Activated CD4-positive, alpha-beta T cell treated with anti-CD3 and anti-CD28 coated beads, Interleukin-10, Interleukin-2, amounts not matched to agents 100 ng/mL and 50 ng/mL, durations not matched to agents 16 hours and 8 hours (primary cell): ENCODE measurements around the gene CELF2.

Source experiments
- DNase-seq: peaks from one replicate; pipeline ENCODE4 v3.0.0-alpha.2; 2020

Gene CELF2

GRCh38 chr10:11206676-11207559, 189.2 kb downstream of the CELF2 start:
- DNase-seq, result no peak

- DNase-seq, result no peak
Observed at GRCh38 chr10:11207560-11207844, 189.8 kb downstream of the CELF2 start.

GRCh38 chr10:11208243-11208642, 190.6 kb downstream of the CELF2 start:
- DNase-seq, result no peak

DNA sequence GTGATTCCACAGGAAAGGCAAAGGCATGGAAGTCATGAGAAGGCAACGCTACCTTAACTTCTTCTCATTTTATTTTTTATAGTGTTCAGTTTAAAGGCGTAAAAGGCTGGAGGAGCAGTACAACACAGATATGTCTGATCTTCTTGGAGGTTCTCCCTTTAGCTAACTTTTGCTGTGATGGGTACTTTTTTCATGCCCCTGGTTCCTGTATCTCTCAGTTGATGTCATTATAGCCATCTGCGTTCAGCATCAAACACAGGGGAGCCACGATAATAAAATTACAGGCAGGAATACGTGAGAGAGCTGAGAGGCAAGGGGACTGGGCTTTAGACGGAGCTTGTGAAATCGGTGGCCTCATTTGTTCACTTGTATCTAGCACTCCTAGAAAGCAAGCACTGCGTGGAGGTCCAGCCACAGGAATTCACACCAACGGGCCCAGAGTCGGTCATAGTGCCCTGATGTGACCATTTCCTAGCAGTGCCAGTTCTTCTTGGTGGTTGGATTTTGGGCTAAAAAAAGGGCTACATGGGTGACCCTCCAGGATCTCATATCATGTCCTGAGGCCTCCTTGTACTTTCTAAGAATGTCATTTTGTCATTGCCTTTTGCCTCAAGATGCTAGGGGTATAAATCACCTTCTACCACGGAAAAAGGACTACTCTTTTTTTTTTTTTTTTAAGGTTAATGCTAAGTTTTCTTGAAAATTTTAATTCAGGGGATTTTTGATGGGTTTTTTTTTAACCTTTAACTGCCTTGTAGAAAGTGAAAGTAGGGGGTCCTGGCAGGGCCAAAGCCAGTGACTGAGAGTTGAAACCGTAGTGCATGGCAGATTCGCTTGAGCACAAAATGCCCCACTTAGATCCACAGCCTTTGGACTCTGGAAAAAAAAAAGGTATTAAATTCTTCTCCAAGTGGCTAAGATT, 191.5 kb downstream of the CELF2 start:
- DNase-seq, result peak; percentile 52

DNA sequence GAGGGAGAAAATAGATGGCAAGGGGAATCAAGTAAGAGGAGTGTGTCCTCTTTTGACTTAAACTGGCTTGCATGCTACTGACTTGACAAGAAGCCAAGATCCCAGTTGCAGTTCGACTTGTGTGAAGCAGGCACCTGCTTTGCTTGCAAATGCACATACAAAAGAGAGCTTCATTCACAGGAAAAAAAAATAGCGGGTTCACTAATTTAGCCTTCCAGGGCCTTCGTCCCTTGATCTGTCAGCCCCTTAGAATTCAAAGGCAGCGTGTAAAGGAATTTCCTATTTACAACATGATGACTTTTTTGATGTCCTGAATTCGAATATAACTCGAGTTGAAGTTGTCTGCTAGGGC, 192.1 kb downstream of the CELF2 start:
- no peak for DNase-seq

DNA sequence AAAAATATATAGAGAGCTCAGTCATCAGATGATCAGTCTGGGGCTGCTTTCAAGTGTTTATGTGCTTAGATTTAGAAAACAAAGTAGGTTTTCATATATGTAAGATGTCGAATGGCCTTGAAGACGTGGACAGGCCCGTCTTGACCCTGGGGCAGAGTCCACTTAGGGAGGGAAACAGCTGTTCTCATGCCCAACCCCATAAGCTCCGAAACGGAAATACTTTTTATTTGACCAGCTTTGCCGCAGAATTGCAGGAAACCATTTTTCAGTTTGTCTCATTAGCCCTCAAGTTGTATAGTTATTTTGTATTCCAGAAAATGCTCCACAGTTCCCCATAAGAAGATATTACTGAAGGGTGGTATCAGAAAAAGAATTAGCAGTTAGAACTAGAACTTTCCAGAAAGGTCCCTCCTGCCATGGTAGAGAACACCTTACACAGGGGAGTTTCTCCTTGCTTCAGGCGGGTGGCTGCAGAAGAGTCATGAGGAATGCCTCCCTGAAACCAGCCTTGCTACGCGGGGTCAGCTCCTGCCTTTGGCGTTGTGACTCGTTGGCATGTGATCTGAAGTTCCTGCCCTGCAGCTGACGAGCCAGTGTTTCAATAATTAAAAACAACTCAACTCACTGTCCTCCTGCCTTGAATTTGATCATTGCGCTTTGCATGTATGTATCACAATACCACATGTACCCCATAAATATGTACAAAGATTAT, 192.7 kb downstream of the CELF2 start:
- no peak for DNase-seq

DNA sequence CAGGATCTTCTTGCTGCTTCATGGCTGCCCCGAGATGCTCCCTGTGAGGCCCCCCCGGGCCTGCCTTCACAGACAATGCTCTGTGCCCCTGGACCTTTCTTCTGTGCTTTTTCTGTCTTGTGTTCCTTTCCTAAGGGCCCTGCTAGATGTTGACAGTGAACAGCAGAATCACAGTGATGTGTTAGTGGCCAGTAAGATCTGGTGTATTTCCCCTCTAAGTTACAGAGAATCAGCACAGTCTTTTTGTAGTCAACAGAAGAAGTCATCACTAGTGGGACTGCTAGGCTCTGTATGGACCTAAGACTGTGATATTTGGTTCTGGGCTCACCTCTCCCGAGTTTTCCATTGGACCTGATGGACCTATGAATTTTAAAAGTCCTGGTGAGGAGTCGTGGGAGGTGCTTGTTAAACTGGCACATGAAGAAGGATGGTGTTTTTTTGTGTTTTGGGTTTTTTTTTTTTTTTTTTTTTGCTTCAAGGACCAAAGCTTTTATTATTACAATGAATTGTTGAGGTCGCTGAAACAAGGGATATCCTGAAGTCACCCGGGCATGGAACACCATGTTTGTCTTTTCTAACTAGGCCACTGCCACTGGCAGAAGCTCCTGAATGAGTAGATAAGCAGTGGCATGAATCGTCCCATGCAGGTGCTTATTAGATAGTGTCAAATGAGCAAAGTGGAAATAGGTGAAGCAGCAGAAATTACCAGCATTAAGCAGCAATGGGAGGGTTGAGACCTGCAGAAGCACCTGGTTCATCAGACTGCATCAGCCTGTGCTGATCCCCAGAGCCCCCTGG, 194.8 kb downstream of the CELF2 start:
- DNase-seq, result no peak

DNA sequence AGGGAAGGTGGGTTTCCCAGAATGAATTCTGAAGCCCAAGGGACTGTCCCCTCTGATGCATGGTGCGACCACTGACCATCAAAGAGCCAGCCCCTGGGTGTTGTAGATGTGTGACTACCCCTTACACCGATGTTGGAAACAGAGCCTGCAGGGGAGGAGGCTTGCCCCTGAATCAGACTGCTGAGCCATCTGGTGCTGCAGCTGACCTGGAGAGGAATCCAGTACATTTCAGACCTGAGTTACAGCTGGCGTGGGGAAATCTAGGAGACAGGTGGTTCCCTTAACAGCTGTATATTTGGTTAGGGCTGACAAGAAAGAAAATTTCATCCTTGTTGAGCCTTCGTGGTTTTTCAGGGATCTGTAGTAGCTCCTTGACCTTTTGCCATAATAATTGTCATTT, 195.5 kb downstream of the CELF2 start:
- no peak for DNase-seq

- DNase-seq, result no peak
Observed at GRCh38 chr10:11214407-11214806, 196.7 kb downstream of the CELF2 start.

DNA sequence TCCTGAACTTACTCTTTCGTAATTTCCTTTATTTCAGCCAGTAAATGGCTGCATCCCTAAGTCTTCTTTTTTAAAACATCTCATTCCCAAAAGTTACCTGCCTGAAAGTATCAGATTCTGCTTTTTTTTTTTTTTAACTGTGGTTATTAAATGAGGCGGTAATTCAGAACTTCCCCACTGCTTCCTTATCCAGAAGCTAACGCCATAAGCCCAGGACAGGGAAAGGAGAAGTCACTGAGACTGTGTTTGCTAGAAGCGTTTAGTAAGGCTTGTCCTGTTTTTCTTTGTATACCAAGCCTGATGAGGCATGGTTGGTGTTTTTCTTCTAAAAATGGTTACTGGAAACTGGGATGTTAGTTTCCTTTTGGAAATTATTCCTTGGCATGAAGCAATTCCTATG, 197.8 kb downstream of the CELF2 start:
- no peak for DNase-seq

DNA sequence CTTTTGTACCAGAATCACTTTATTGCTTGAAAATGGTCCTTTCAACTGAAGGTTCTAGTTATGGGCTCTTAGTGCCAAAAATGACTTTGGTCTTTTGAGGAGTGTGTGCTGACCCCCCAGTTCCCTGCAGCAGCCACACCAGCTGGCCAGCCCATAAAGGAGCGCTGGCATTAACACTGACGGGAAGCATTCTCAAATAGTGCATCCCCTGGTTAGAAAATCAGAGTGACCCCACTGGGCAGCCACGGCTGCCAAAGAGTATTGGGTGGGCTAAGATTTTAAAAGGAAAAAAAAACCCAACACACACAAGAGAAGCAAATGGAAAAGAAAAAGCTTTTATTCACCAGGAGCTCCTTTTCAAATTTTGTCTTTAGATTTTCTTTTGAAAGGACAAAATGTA, 199.8 kb downstream of the CELF2 start:
- no peak for DNase-seq

- DNase-seq, result peak; percentile 52
Observed at GRCh38 chr10:11218395-11218794, 200.7 kb downstream of the CELF2 start.

- DNase-seq, result no peak
Observed at GRCh38 chr10:11219431-11219830, 201.8 kb downstream of the CELF2 start.

GRCh38 chr10:11223081-11223480, 205.4 kb downstream of the CELF2 start:
- no peak for DNase-seq

GRCh38 chr10:11223507-11224140, 206.0 kb downstream of the CELF2 start:
- no peak for DNase-seq

DNA sequence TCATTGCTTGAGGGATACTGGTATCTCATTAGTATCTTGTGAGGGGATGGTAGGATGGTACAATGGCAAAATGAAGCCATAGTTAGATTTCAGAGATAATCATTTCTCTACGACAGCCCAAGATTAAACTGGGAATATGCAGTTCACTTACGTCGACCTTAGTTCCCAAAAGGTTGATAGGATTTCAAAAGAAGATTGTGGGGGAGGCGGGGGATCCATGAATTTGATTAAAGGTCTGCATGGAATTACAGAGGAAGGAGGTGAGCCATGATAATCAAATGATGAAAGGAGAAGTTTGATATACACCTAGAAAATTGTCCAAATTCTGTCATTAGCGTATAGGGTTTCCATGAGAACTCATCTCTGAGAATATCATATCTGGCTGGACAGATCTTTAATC, 206.6 kb downstream of the CELF2 start:
- no peak for DNase-seq

- DNase-seq, result no peak
Observed at GRCh38 chr10:11224792-11225416, 207.2 kb downstream of the CELF2 start.

- peak; percentile 85 for DNase-seq
Observed at GRCh38 chr10:11225935-11226334, 208.3 kb downstream of the CELF2 start.

DNA sequence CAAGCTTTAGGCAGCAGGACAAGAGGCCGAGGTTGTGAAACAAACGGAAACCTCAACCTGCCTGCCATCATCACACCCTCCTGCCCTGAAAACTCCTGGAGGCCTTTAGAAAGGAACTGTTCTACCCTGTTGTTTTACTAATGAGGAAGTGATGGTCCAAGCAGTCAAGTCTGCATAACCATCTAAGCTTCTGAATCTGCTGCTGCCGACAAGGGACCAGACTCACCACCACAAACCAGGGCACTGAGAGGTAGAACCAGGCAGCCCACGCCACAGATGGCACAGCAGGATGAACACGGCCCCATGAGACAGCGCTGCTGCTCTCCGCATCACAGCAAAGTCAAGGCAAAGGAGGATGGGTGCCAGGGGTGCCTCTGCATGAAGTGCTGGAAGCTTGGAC, 209.4 kb downstream of the CELF2 start:
- DNase-seq, result peak; percentile 31

DNA sequence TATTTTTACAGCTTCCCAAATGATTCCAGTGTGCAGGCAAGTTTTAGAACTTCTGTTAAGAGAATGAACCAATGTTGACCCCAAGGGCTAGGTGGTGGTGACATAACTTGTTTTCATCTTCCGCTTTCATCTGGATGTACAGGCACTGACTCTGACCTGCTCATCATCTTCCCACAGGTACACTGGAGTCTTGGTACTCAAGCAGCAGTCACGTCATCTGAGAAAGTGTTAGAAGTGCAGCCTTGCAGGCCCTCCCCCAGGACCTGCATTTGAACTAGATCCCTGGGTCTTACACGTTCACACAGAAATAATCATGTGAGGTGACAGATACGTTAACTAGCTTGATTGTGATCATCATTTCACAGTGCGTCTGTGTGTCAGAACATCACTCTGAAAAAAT, 212.2 kb downstream of the CELF2 start:
- no peak for DNase-seq

GRCh38 chr10:11230498-11231167, 213.0 kb downstream of the CELF2 start:
- DNase-seq, result no peak
